Fibroblast of pulmonary artery (primary cell): ENCODE data around the gene MTTP.
A peak's percentile ranks its signal among the peaks of the same experiment; 100 is the strongest.

Experiments
- DNase-seq: peaks from one replicate; pipeline ENCODE4 v3.0.0-alpha.2; 2010; ENCODE audit warnings: low read depth
- H3K4me3 ChIP-seq: replicated peaks from 2 replicates; pipeline ENCODE4 v1.5.1; 2011; ENCODE audit warnings: low read depth, mild to moderate bottlenecking, control low read depth, low read length, moderate library complexity
- TF ChIP-seq, protein P1 (sequence below): IDR thresholded peaks from 2 replicates; pipeline ENCODE4 v1.5.1; 2011; ENCODE audit warnings: mild to moderate bottlenecking, control low read depth, low read length, inconsistent platforms; ENCODE audit errors: missing control alignments

The MTTP gene

DNA sequence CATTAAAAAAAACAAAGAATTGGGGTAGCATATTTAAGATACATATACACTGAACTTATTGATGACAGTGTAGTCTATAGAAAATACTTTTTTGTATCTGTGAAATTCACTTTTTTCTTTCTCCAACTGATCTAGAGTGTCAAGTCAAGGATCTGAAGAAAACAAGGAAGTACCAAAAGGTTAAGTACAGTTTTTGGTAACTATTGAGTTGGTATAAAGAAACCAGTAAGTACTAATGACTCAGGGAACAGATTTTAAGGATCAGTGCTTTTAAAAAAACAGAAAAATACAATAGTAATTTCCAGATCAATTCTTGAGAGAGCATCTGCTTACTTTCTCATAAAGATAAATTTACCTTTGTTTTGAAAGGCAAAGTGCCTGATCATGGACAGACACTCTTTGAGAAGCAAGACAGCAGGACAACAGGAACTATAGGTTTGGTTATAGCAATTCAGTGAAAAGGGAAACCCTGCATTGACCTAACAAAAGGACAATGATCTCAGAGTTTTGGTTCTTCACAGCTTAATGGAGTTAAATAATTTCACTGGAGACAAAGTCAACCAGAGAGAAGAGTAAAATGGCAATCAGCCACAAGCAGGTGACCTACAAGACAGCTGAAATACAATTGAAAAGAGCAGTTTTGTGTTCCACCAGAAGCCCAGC is 34.2 kb upstream of the MTTP start:
- no peak for DNase-seq
- TF ChIP-seq, protein P1, sequence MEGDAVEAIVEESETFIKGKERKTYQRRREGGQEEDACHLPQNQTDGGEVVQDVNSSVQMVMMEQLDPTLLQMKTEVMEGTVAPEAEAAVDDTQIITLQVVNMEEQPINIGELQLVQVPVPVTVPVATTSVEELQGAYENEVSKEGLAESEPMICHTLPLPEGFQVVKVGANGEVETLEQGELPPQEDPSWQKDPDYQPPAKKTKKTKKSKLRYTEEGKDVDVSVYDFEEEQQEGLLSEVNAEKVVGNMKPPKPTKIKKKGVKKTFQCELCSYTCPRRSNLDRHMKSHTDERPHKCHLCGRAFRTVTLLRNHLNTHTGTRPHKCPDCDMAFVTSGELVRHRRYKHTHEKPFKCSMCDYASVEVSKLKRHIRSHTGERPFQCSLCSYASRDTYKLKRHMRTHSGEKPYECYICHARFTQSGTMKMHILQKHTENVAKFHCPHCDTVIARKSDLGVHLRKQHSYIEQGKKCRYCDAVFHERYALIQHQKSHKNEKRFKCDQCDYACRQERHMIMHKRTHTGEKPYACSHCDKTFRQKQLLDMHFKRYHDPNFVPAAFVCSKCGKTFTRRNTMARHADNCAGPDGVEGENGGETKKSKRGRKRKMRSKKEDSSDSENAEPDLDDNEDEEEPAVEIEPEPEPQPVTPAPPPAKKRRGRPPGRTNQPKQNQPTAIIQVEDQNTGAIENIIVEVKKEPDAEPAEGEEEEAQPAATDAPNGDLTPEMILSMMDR: no peak

DNA sequence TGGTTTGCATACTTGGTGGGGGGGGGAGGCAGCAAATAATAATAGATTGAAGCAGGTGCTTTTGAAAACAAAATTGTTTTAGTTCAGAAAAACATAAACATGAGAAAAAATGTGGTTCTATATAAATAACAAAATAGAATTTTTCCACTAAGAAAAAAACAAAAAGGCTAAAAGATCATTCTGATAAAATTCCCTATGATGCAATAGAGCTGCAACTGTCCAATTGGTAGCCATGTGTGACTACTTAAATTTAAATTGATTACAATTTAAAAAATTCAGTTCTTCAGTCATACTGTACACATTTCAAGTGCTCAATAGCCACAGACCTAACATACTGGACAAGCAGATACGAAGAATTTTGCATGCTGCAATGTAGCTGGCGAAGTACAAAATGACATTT is 21.8 kb upstream of the MTTP start:
- TF ChIP-seq, protein P1: no peak
- no peak overlapping the region for H3K4me3 ChIP-seq
- DNase-seq: no peak

More for the DNA sequence above, 34.2 kb upstream of the MTTP start:
- no peak overlapping the region for H3K4me3 ChIP-seq

DNA sequence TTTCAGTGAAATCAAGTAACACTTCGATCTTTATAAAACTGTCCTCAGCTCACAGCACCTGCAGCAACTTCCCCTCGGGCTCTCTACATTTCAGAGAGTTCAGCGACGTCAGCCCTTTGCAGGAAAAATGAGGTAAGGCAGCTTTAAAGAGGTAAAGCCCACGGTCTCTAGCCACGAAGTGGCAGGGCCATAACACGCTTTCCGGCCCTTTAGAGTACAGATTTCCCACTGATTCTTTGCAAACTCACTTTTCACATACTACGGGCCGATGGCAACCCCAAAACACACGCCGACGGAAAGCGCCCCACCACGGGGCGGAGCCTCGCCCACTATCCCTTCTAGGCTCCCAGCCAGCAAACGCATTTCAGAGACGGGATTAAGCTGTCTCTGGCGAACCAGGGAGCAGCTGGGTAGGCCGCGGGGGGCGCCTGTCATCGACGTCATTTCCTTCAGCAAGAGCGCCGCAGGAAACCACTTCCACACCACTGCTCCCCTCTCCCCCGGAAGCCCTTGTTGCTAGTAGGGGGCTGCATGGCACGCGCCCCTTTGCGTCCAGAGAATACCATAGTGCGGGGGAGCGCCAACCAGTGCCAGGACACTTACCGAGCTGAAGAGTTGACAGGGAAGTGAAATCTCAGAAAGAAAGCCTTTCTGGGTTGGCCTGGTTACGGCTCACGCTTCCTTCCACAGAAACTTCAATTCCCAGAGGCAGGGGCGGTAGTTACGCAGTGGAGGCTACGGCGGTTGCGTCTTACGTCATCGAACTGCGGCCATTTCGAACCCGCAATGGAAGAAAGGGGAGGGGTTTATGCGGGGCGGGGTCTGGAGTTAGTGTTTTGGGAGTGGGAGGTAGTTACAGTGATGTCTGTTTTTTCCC is 11.1 kb upstream of the MTTP start, which contains the start of gene TRMT10A:
TRMT10A (minus strand) TSS at position 730 of the 877 bp plus-strand sequence. CDS start 4,701 bp downstream, outside the sequence.
- DNase-seq: peak; percentile 98
- TF ChIP-seq, protein P1: no peak
- peak within 1 kb of the TSS; percentile 82 for H3K4me3 ChIP-seq

DNA sequence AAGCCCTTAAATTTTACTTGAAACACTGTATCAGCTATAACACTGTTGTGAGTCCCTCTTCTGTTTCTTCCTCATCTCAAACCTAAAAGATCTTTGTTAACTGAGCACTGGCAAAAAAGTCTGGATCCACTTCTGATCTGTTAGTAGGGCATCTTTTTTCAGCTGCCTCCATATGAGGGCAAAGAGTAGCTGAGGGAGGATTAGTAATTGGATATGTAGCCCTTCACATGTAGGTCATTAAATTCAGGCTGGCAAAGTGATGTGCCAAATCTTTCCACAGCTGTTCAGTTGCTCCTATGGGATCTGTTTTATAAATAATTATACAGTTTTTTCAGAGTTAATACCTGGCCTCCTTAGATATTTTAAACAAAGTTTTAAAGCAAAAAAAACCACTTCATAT is 9.7 kb upstream of the MTTP start:
- TF ChIP-seq, protein P1: no peak
- DNase-seq: no peak
- no peak overlapping the region for H3K4me3 ChIP-seq

DNA sequence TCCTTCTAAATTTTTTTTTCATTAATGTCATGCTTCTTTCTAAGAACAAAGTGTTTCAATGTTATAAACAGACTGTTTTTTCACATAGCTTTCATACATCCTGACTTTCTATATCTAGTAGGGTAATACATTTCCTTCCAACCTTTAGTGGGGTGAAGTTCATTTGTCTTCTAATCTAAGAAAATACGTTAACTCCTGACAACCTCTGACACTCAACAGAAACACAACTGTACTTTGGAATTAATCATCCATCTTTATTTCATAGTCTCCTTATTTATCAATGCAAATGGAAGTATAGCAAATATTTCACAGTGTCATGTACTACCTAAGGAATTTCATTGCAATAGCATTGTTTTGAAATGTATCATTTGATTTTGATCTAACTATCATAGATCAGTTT is 2.7 kb upstream of the MTTP start:
- TF ChIP-seq, protein P1: no peak
- no peak for DNase-seq
- H3K4me3 ChIP-seq: no peak overlapping the region

DNA sequence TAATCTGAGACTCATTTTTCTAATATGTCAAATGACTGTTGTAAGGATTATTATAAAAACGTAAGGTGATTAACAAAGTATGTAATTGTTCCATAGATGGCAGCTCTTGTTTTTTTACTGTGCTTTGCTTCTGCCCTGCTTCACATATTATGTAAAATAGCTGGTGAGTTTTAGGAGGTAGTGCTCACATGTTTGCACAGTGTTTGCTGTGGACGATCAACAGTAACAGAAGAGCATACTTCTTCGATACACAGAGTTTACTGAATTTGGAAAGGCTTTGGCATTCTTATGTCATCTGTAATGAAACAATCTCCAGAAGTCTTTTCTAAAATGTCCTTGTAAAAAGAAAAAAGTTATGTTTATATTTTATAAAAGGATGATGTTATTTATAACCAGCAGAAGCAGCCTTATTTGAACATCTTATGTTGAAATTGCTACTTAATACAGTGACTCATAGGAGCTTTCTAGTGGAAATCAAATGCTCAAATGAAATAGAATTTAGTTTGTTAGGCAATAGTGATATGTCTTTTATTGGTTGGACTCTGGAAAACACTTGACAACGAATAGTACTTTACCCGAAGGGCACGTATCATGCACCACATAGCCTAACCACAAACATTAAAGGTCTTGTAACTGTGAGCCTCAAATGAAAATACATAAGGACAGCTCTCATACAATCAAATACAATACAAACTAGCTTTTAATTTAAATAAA is 1.9 kb upstream of the MTTP start:
- no peak overlapping the region for H3K4me3 ChIP-seq
- DNase-seq: no peak
- TF ChIP-seq, protein P1: no peak
